Measurements from ENCODE around the gene MUC5B. TPM values are rescaled to one million over a fixed set of nuclear protein-coding genes. Genes with fewer than 3 reads are reported as not detected.

The MUC5B gene
- total and polyA plus RNA-seq, 7 experiments from 2014 or later: not detected

DNA sequence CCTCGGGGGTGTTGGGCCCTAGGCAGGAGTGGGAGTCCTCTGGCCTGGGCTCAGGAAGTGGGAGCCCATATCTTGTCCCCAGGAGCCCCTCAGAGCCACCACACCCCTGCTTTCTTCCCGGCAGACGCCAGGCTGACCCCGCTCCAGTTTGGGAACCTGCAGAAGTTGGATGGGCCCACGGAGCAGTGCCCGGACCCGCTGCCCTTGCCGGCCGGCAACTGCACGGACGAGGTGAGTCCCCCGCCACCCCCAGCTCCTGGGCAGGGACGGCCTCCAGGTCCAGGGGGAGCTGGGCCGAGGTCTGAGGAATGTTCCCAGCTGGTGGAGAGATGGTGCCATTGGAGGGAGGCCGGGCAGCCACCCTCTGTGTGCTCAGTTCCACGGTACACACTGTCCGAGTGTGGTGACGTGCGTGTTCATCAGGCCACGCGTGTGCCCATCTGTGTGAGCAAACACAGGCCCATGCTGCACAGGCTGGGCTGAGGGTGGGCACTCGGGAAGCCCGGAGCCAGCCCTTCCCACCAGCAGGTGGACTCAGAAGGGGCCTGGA lies 4.8 kb downstream of the MUC5B start:
- intact Hi-C loops (cut with micrococcal nuclease): no loop called here
- DNase-seq: no peak
- H3K27me3 ChIP-seq (ENCODE audit: control insufficient read depth in 2 of 2, insufficient read depth in 2 of 2, low read length in 2 of 2): no peaks in the 10 kb centered on the region
- H3K4me3 Mint-ChIP-seq: no peak overlapping the region
- H3K4me1 Mint-ChIP-seq: no peaks in the 10 kb centered on the region
- H3K4me3 ChIP-seq (ENCODE audit: low read length): no peak overlapping the region
- H3K9me3 Mint-ChIP-seq: no peaks in the 10 kb centered on the region
- no peaks in the 10 kb centered on the region for H3K36me3 ChIP-seq (ENCODE audit: control insufficient read depth in 2 of 3, insufficient read depth in 3 of 3, low read length in 3 of 3)
- ChIA-PET POLR2A (no interaction called here), CTCF (no interaction called here)
- ATAC-seq: no peak
- peaks cover 0 to 4% (median 0%) of the 10 kb centered on the region in 5 donors for H3K27me3 Mint-ChIP-seq
- no peaks in the 10 kb centered on the region for H3K36me3 Mint-ChIP-seq
- H3K4me1 ChIP-seq (ENCODE audit: control insufficient read depth in 2 of 2, insufficient read depth in 2 of 2, low read length in 2 of 2): no peaks in the 10 kb centered on the region
- H3K27ac ChIP-seq (ENCODE audit: low read depth, low read length): no peak overlapping the region
- no peaks in the 10 kb centered on the region for H3K9me3 ChIP-seq (ENCODE audit: control insufficient read depth in 2 of 3, low read length in 3 of 3)
- no peak overlapping the region for H3K27ac Mint-ChIP-seq

DNA sequence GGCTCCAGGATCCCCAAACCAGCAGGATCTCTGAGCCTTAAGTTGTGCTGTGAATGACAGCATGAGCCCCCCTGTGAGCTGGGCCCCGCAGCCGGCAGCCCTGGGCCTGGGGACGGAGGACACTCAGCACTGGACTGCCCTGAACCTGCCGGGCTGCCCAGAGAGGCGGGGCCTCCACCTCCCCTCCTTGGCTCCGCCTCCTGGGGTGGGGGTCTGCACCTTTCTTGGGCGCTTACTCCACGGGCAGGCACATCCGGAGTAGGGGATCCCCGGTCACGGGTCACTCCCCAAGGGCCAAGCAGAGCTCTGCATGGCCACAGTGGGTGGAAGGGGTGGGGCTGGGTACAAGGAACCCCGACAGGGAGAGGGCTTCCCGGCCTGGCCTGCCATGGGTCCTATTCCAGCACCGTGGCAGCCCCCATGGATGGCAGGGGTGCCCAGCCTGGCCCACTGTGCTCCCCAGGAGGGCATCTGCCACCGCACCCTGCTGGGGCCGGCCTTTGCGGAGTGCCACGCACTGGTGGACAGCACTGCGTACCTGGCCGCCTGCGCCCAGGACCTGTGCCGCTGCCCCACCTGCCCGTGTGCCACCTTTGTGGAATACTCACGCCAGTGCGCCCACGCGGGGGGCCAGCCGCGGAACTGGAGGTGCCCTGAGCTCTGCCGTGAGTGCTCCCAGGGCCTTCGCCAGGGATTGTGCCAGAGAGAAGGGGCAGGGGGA lies 5.4 kb downstream of the MUC5B start:
- H3K4me1 Mint-ChIP-seq: no peaks in the 10 kb centered on the region
- ChIA-PET CTCF (no interaction called here), POLR2A (no interaction called here)
- no peaks in the 10 kb centered on the region for H3K36me3 Mint-ChIP-seq
- no peaks in the 10 kb centered on the region for H3K9me3 Mint-ChIP-seq
- no peaks in the 10 kb centered on the region for H3K4me1 ChIP-seq (ENCODE audit: control insufficient read depth in 2 of 2, insufficient read depth in 2 of 2, low read length in 2 of 2)
- H3K27me3 ChIP-seq (ENCODE audit: control insufficient read depth in 2 of 2, insufficient read depth in 2 of 2, low read length in 2 of 2): no peaks in the 10 kb centered on the region
- H3K4me3 ChIP-seq (ENCODE audit: low read length): no peak overlapping the region
- no peaks in the 10 kb centered on the region for H3K36me3 ChIP-seq (ENCODE audit: control insufficient read depth in 2 of 3, insufficient read depth in 3 of 3, low read length in 3 of 3)
- intact Hi-C loops (cut with micrococcal nuclease): no loop called here
- no peak overlapping the region for H3K27ac ChIP-seq (ENCODE audit: low read depth, low read length)
- ATAC-seq: no peak
- H3K4me3 Mint-ChIP-seq: no peak overlapping the region
- DNase-seq: no peak
- no peaks in the 10 kb centered on the region for H3K9me3 ChIP-seq (ENCODE audit: control insufficient read depth in 2 of 3, low read length in 3 of 3)
- H3K27ac Mint-ChIP-seq: no peak overlapping the region
- peaks cover 0 to 4% (median 0%) of the 10 kb centered on the region in 5 donors for H3K27me3 Mint-ChIP-seq

GRCh38 chr11:1228921-1229451 lies 6.1 kb downstream of the MUC5B start:
- intact Hi-C loops (cut with micrococcal nuclease): no loop called here
- ChIA-PET POLR2A (no interaction called here), CTCF (no interaction called here)
- Mint-ChIP-seq H3K4me1 (no peaks in the 10 kb centered on the region), H3K4me3 (no peak overlapping the region), H3K36me3 (no peaks in the 10 kb centered on the region), H3K9me3 (no peaks in the 10 kb centered on the region), H3K27me3 (peaks cover 0 to 3% (median 0%) of the 10 kb centered on the region in 5 donors), H3K27ac (no peak overlapping the region)
- Histone ChIP-seq H3K36me3 (ENCODE audit: control insufficient read depth in 2 of 3, insufficient read depth in 3 of 3, low read length in 3 of 3) (no peaks in the 10 kb centered on the region), H3K4me3 (ENCODE audit: low read length) (no peak overlapping the region), H3K4me1 (ENCODE audit: control insufficient read depth in 2 of 2, insufficient read depth in 2 of 2, low read length in 2 of 2) (no peaks in the 10 kb centered on the region), H3K27me3 (ENCODE audit: control insufficient read depth in 2 of 2, insufficient read depth in 2 of 2, low read length in 2 of 2) (no peaks in the 10 kb centered on the region), H3K27ac (ENCODE audit: low read depth, low read length) (no peak overlapping the region), H3K9me3 (ENCODE audit: control insufficient read depth in 2 of 3, low read length in 3 of 3) (no peaks in the 10 kb centered on the region)
- ATAC-seq (no peak), DNase-seq (no peak)

GRCh38 chr11:1229471-1230120 lies 6.7 kb downstream of the MUC5B start:
- CTCF ChIA-PET: no interaction called here
- ATAC-seq (no peak), DNase-seq (no peak)
- no peak overlapping the region for H3K4me3 ChIP-seq (ENCODE audit: low read length)
- Mint-ChIP-seq H3K4me1 (no peaks in the 10 kb centered on the region), H3K9me3 (no peaks in the 10 kb centered on the region), H3K36me3 (no peaks in the 10 kb centered on the region), H3K27ac (no peak overlapping the region), H3K27me3 (no peaks in the 10 kb centered on the region), H3K4me3 (no peak overlapping the region)
- H3K9me3 ChIP-seq (ENCODE audit: control insufficient read depth in 2 of 3, low read length in 3 of 3): no peaks in the 10 kb centered on the region
- H3K4me1 ChIP-seq (ENCODE audit: control insufficient read depth in 2 of 2, insufficient read depth in 2 of 2, low read length in 2 of 2): no peaks in the 10 kb centered on the region
- POLR2A ChIA-PET: no interaction called here
- H3K27me3 ChIP-seq (ENCODE audit: control insufficient read depth in 2 of 2, insufficient read depth in 2 of 2, low read length in 2 of 2): no peaks in the 10 kb centered on the region
- no peaks in the 10 kb centered on the region for H3K36me3 ChIP-seq (ENCODE audit: control insufficient read depth in 2 of 3, insufficient read depth in 3 of 3, low read length in 3 of 3)
- no peak overlapping the region for H3K27ac ChIP-seq (ENCODE audit: low read depth, low read length)
- intact Hi-C loops (cut with micrococcal nuclease): no loop called here

- intact Hi-C loops (cut with micrococcal nuclease): no loop called here
- Mint-ChIP-seq H3K27me3 (no peaks in the 10 kb centered on the region), H3K36me3 (no peaks in the 10 kb centered on the region), H3K27ac (no peak overlapping the region), H3K4me3 (no peak overlapping the region), H3K9me3 (no peaks in the 10 kb centered on the region), H3K4me1 (no peaks in the 10 kb centered on the region)
- Histone ChIP-seq H3K27ac (ENCODE audit: low read depth, low read length) (no peak overlapping the region), H3K4me3 (ENCODE audit: low read length) (no peak overlapping the region), H3K27me3 (ENCODE audit: control insufficient read depth in 2 of 2, insufficient read depth in 2 of 2, low read length in 2 of 2) (no peaks in the 10 kb centered on the region), H3K4me1 (ENCODE audit: control insufficient read depth in 2 of 2, insufficient read depth in 2 of 2, low read length in 2 of 2) (no peaks in the 10 kb centered on the region), H3K36me3 (ENCODE audit: control insufficient read depth in 2 of 3, insufficient read depth in 3 of 3, low read length in 3 of 3) (no peaks in the 10 kb centered on the region), H3K9me3 (ENCODE audit: control insufficient read depth in 2 of 3, low read length in 3 of 3) (no peaks in the 10 kb centered on the region)
- ATAC-seq (no peak), DNase-seq (no peak)
- ChIA-PET POLR2A (no interaction called here), CTCF (no interaction called here)
Observed at GRCh38 chr11:1230121-1230455, 7.2 kb downstream of the MUC5B start.

DNA sequence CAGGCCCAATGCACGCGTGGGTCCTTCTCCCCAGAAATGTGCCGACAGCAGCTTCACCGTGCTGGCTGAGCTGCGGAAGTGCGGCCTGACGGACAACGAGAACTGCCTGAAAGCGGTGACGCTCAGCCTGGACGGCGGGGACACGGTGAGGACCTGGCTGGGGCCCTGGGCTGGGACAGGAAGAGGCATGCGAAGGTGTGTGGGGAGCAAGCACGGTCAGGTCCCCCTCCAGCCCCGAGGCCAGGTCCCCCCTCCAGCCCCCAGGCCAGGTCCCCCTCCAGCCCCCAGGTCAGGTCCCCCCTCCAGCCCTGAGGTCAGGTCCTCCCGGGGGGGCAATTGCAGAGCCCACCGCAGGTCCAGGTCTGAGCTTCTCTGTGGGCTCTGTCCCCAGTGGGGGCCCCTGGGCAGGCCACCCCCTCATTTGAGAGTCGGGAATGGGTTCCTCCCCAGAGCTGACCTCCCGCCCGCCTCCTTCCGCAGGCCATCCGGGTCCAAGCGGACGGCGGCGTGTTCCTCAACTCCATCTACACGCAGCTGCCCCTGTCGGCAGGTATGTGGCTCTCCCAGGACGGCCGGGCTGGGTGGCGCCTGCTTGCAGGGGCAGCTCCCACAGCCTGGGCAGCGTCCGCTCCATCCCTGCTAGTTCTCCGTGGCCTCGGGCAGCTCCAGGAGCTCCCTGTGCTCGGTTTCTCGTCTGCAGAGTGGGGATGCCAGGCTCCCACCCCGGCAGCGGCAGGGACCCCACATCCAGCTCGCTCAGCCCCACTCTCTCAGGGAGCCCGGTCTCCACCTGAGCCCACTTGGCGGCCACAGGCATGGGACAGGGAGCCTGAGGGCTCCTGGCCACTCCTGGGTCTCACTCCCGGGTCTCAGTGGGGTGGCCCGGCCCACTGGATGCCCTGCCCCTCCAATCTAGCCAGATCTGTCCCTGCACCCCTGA lies 7.9 kb downstream of the MUC5B start:
- Histone ChIP-seq H3K36me3 (ENCODE audit: control insufficient read depth in 2 of 3, insufficient read depth in 3 of 3, low read length in 3 of 3) (no peaks in the 10 kb centered on the region), H3K9me3 (ENCODE audit: control insufficient read depth in 2 of 3, low read length in 3 of 3) (no peaks in the 10 kb centered on the region), H3K4me3 (ENCODE audit: low read length) (no peak overlapping the region), H3K27me3 (ENCODE audit: control insufficient read depth in 2 of 2, insufficient read depth in 2 of 2, low read length in 2 of 2) (no peaks in the 10 kb centered on the region), H3K4me1 (ENCODE audit: control insufficient read depth in 2 of 2, insufficient read depth in 2 of 2, low read length in 2 of 2) (no peaks in the 10 kb centered on the region), H3K27ac (ENCODE audit: low read depth, low read length) (no peak overlapping the region)
- no peak overlapping the region for H3K4me3 Mint-ChIP-seq
- CTCF ChIA-PET: no interaction called here
- no peak overlapping the region for H3K27ac Mint-ChIP-seq
- no peaks in the 10 kb centered on the region for H3K9me3 Mint-ChIP-seq
- H3K4me1 Mint-ChIP-seq: no peaks in the 10 kb centered on the region
- no peaks in the 10 kb centered on the region for H3K27me3 Mint-ChIP-seq
- POLR2A ChIA-PET: no interaction called here
- no peaks in the 10 kb centered on the region for H3K36me3 Mint-ChIP-seq
- intact Hi-C loops (cut with micrococcal nuclease): no loop called here
- DNase-seq: no peak
- no peak for ATAC-seq

Measured in naive thymus-derived CD4-positive, alpha-beta T cell (primary cell).